GM19328 (cell line): Measurements from ENCODE around the gene ZNF317.

Experiments used
- ATAC-seq: cut with Tn5 transposase; IDR thresholded peaks from one replicate; pipeline ENCODE4 v1.9.1; 2021; ENCODE audit warnings: mild to moderate bottlenecking, moderate library complexity; ENCODE audit not compliant: unreplicated experiment

The ZNF317 gene

GRCh38 chr19:9140159-9140874 lies at the start of gene ZNF317:
Gene ZNF317 (plus strand): TSS chr19:9140397. CDS start chr19:9156017, 15,620 bp downstream.
- peak; percentile 94 for ATAC-seq

GRCh38 chr19:9107375-9107774 lies 32.8 kb upstream of the ZNF317 start, which contains the start of gene OR7G2:
Gene OR7G2 (minus strand): TSS chr19:9107475. CDS start chr19:9103243, 4,232 bp downstream.
- no peak for ATAC-seq

GRCh38 chr19:9109959-9110358 lies 30.2 kb upstream of the ZNF317 start:
- ATAC-seq, result no peak

- ATAC-seq, result no peak
Observed at GRCh38 chr19:9115307-9115813, 24.8 kb upstream of the ZNF317 start, which contains the start of gene OR7G1. Gene OR7G1 (minus strand): TSS chr19:9115763. CDS start chr19:9115763, 0 bp downstream.

GRCh38 chr19:9116547-9116946 lies 23.6 kb upstream of the ZNF317 start:
- no peak for ATAC-seq

GRCh38 chr19:9126900-9127405 lies 13.2 kb upstream of the ZNF317 start, which contains the start of gene OR7G3:
Gene OR7G3 (minus strand): TSS chr19:9126950. CDS start chr19:9126950, 0 bp downstream.
- no peak for ATAC-seq

- no peak for ATAC-seq
Observed at GRCh38 chr19:9128171-9128570, 12.0 kb upstream of the ZNF317 start.

- ATAC-seq, result no peak
Observed at GRCh38 chr19:9130965-9131364, 9.2 kb upstream of the ZNF317 start.

GRCh38 chr19:9132422-9132821 lies 7.8 kb upstream of the ZNF317 start:
- ATAC-seq, result no peak

- no peak for ATAC-seq
Observed at GRCh38 chr19:9139609-9140158, 513 bp upstream of the ZNF317 start.

- no peak for ATAC-seq
Observed at GRCh38 chr19:9144920-9145319, 4.7 kb downstream of the ZNF317 start.

GRCh38 chr19:9146882-9147281 lies 6.7 kb downstream of the ZNF317 start:
- ATAC-seq, result no peak

GRCh38 chr19:9148697-9149096 lies 8.5 kb downstream of the ZNF317 start:
- no peak for ATAC-seq

GRCh38 chr19:9149997-9150396 lies 9.8 kb downstream of the ZNF317 start:
- ATAC-seq, result no peak

GRCh38 chr19:9150650-9151049 lies 10.5 kb downstream of the ZNF317 start:
- no peak for ATAC-seq

GRCh38 chr19:9151367-9151766 lies 11.2 kb downstream of the ZNF317 start:
- ATAC-seq, result no peak

- ATAC-seq, result no peak
Observed at GRCh38 chr19:9155591-9155990, 15.4 kb downstream of the ZNF317 start.

GRCh38 chr19:9156304-9156703 lies 16.1 kb downstream of the ZNF317 start:
- no peak for ATAC-seq

GRCh38 chr19:9159891-9160290 lies 19.7 kb downstream of the ZNF317 start:
- ATAC-seq, result no peak

- no peak for ATAC-seq
Observed at GRCh38 chr19:9161427-9161826, 21.2 kb downstream of the ZNF317 start.

- ATAC-seq, result no peak
Observed at GRCh38 chr19:9165261-9165660, 25.1 kb downstream of the ZNF317 start.

GRCh38 chr19:9166846-9167245 lies 26.6 kb downstream of the ZNF317 start:
- ATAC-seq, result no peak
